SU-DHL-6 (cell line): ENCODE results near the gene PHGDH.
"Not testable (repeated sequence)": the region's sequence is repeated elsewhere in the genome, so short reads cannot be mapped to it uniquely, and the experiment has no call there.

Source experiments
- H2AFZ ChIP-seq: fragments of 200-600 bp; sonication (generic); 2 replicates; pipeline ENCODE4 v1.6.1; 2014; ENCODE audit warnings: low read depth, mild to moderate bottlenecking, moderate library complexity, mixed read lengths, antibody characterized with exemption, low read length; ENCODE audit not compliant: severe bottlenecking
- H3F3A ChIP-seq: fragments of 200-600 bp; shearing (Covaris generic); 2 replicates; pipeline ENCODE4 v1.6.0; 2016; ENCODE audit warnings: antibody characterized with exemption, mild to moderate bottlenecking; ENCODE audit not compliant: insufficient read depth
- H3K27ac ChIP-seq: fragments of 200-600 bp; sonication (generic); 2 replicates; pipeline ENCODE4 v1.5.1; 2016; ENCODE audit warnings: low read depth, mild to moderate bottlenecking, low read length, moderate library complexity, mixed read lengths
- H3K27me3 ChIP-seq: fragments of 200-600 bp; sonication (generic), shearing (Covaris generic); 2 replicates; pipeline ENCODE4 v1.6.0; 2014; ENCODE audit warnings: mild to moderate bottlenecking, low read length
- H3K36me3 ChIP-seq: fragments of 200-600 bp; sonication (generic); 2 replicates; pipeline ENCODE4 v1.6.1; 2014; ENCODE audit warnings: mild to moderate bottlenecking, low read length, mixed read lengths
- H3K4me2 ChIP-seq: fragments of 300-600, 200-600 bp; shearing (Covaris generic), sonication (generic); 2 replicates; pipeline ENCODE4 v1.6.0; 2014; ENCODE audit warnings: low read length, low read depth, mild to moderate bottlenecking; ENCODE audit not compliant: poor library complexity, severe bottlenecking
- H3K4me3 ChIP-seq: fragments of 200-600 bp; sonication (generic); 2 replicates; pipeline ENCODE4 v1.5.1; 2014; ENCODE audit warnings: antibody characterized with exemption, low read length, mild to moderate bottlenecking, mixed read lengths; ENCODE audit not compliant: insufficient read depth, poor library complexity, severe bottlenecking
- H3K79me2 ChIP-seq: fragments of 200-600 bp; sonication (generic); 2 replicates; pipeline ENCODE4 v1.6.1; 2014; ENCODE audit warnings: mild to moderate bottlenecking, low read length, moderate library complexity; ENCODE audit not compliant: insufficient read depth
- H3K9ac ChIP-seq: fragments of 200-600 bp; sonication (generic); 2 replicates; pipeline ENCODE4 v1.7.0; 2014; ENCODE audit warnings: mild to moderate bottlenecking, low read length
- H3K9me2 ChIP-seq: fragments of 200-600 bp; sonication (generic); replicated peaks from 2 replicates; pipeline ENCODE4 v1.6.1; 2014; ENCODE audit warnings: low read length; ENCODE audit not compliant: insufficient read depth
- H3K9me3 ChIP-seq: fragments of 200-600 bp; sonication (generic); 2 replicates; pipeline ENCODE4 v1.6.1; 2014; ENCODE audit warnings: low read length, mixed read lengths; ENCODE audit not compliant: insufficient read depth
- H4K20me1 ChIP-seq: fragments of 200-600 bp; sonication (generic); 2 replicates; pipeline ENCODE4 v1.6.1; 2014; ENCODE audit warnings: low read depth, mild to moderate bottlenecking, antibody characterized with exemption, low read length, moderate library complexity, mixed read lengths
- CTCF ChIP-seq: fragments of 200-600 bp; sonication (generic); IDR thresholded peaks from one replicate; pipeline ENCODE4 v1.5.1; 2017; ENCODE audit warnings: antibody characterized with exemption, mild to moderate bottlenecking, low read length, moderate library complexity; ENCODE audit not compliant: insufficient read depth, poor library complexity, severe bottlenecking
- EZH2phosphoT487 ChIP-seq: fragments of 200-600 bp; sonication (generic), shearing (Covaris generic); conservative IDR thresholded peaks from 2 replicates; pipeline ENCODE4 v1.6.1; 2018; ENCODE audit warnings: mild to moderate bottlenecking, antibody characterized with exemption, low read length, moderate library complexity, mixed read lengths

The PHGDH gene

GRCh38 chr1:119689511-119689910 lies 22.2 kb upstream of the PHGDH start:
- H3K9me3 ChIP-seq = no peaks in the 10 kb centered on the region
- no peak overlapping the region for H3K4me2 ChIP-seq
- no peak overlapping the region for H2AFZ ChIP-seq
- H3K27ac ChIP-seq = no peak overlapping the region
- no peaks in the 10 kb centered on the region for H3K27me3 ChIP-seq
- H4K20me1 ChIP-seq = no peaks in the 10 kb centered on the region
- TF ChIP-seq CTCF (no peak), EZH2phosphoT487 (no peak)
- H3K4me3 ChIP-seq = no peak overlapping the region
- H3K9me2 ChIP-seq = no peaks in the 10 kb centered on the region
- H3F3A ChIP-seq = no peaks in the 10 kb centered on the region
- no peaks in the 10 kb centered on the region for H3K36me3 ChIP-seq
- no peak overlapping the region for H3K9ac ChIP-seq
- no peaks in the 10 kb centered on the region for H3K79me2 ChIP-seq

- H2AFZ ChIP-seq, H3K9ac ChIP-seq: not testable (repeated sequence)
Measured at GRCh38 chr1:119696863-119697262, 14.9 kb upstream of the PHGDH start.

GRCh38 chr1:119697598-119697997 lies 14.1 kb upstream of the PHGDH start:
- Histone ChIP-seq H3K4me2 (no peak overlapping the region), H3K9ac (no peak overlapping the region)
- TF ChIP-seq CTCF (no peak), EZH2phosphoT487 (no peak)

More at GRCh38 chr1:119696863-119697262, 14.9 kb upstream of the PHGDH start:
- not testable (repeated sequence) for H3K4me2 ChIP-seq, H3K36me3 ChIP-seq, H4K20me1 ChIP-seq, H3F3A ChIP-seq, H3K27ac ChIP-seq, H3K9me3 ChIP-seq, H3K4me3 ChIP-seq, H3K79me2 ChIP-seq, H3K9me2 ChIP-seq, H3K27me3 ChIP-seq

GRCh38 chr1:119700326-119700725 lies 11.4 kb upstream of the PHGDH start:
- H3K36me3 ChIP-seq = no peaks in the 10 kb centered on the region
- H4K20me1 ChIP-seq = no peaks in the 10 kb centered on the region
- H3K9ac ChIP-seq = no peak overlapping the region
- H3K4me3 ChIP-seq = no peak overlapping the region
- no peak overlapping the region for H2AFZ ChIP-seq
- no peaks in the 10 kb centered on the region for H3K9me2 ChIP-seq
- H3K27ac ChIP-seq = no peak overlapping the region
- no peaks in the 10 kb centered on the region for H3F3A ChIP-seq
- H3K79me2 ChIP-seq = no peaks in the 10 kb centered on the region
- H3K27me3 ChIP-seq = no peaks in the 10 kb centered on the region
- TF ChIP-seq CTCF (no peak), EZH2phosphoT487 (no peak)
- no peaks in the 10 kb centered on the region; the same call in 1 of the 2 replicates for H3K9me3 ChIP-seq
- no peak overlapping the region for H3K4me2 ChIP-seq

More at GRCh38 chr1:119697598-119697997, 14.1 kb upstream of the PHGDH start:
- Histone ChIP-seq H3K9me3 (no peaks in the 10 kb centered on the region; the same call in 1 of the 2 replicates), H3F3A (no peaks in the 10 kb centered on the region), H2AFZ (no peak overlapping the region), H4K20me1 (no peaks in the 10 kb centered on the region), H3K4me3 (no peak overlapping the region), H3K27me3 (no peaks in the 10 kb centered on the region), H3K27ac (no peak overlapping the region), H3K9me2 (no peaks in the 10 kb centered on the region), H3K36me3 (no peaks in the 10 kb centered on the region), H3K79me2 (no peaks in the 10 kb centered on the region)
